ENCODE data around the gene BGLAP. TPM values are rescaled to one million over a fixed set of nuclear protein-coding genes. Genes with fewer than 3 reads are reported as not detected.

BGLAP gene
- total and polyA plus RNA-seq, 2 of the 13 experiments (the other 11 are each of a cell fraction or from before 2014, with no cell fraction given) = 0.62 to 1.6 TPM

GRCh38 chr1:156193488-156194299 is 48.3 kb upstream of the BGLAP start, which contains the start of gene SLC25A44 (continued):
- TF ChIP-seq AKNA (CRISPR knock-in tag; IDR thresholded peaks at IDR 0.05; ENCODE audit: borderline replicate concordance) (no peak), FOXJ3 (CRISPR knock-in tag; IDR thresholded peaks at IDR 0.05; ENCODE audit: borderline replicate concordance) (peak; percentile 38; the same call in 1 of the 2 replicates), SALL1 (CRISPR knock-in tag; IDR thresholded peaks at IDR 0.05) (peak; percentile 53; the same call in 1 of the 2 replicates), TCF7L2 (IDR thresholded peaks at IDR 0.05; ENCODE audit: low read depth, low read length) (no peak), CREM (IDR thresholded peaks at IDR 0.05) (peak; percentile 93), CREM (CRISPR knock-in tag; IDR thresholded peaks at IDR 0.05) (no peak), HNF4G (IDR thresholded peaks at IDR 0.05; ENCODE audit: borderline replicate concordance, low read depth, low read length) (0 out of 2 replicates have a peak, but pooled peaks have one; percentile 12), HNF4G (CRISPR knock-in tag; IDR thresholded peaks at IDR 0.05; ENCODE audit: borderline replicate concordance, low read depth) (no peak), ZNF468 (CRISPR knock-in tag; IDR thresholded peaks at IDR 0.05) (no peak), TFE3 (CRISPR knock-in tag; IDR thresholded peaks at IDR 0.05) (no peak), ZNF101 (CRISPR knock-in tag; IDR thresholded peaks at IDR 0.05; ENCODE audit: borderline replicate concordance, low read depth) (no peak), RFXAP (CRISPR knock-in tag; IDR thresholded peaks at IDR 0.05; ENCODE audit: borderline replicate concordance) (peak; percentile 30; the same call in 1 of the 2 replicates), MLX (CRISPR knock-in tag; IDR thresholded peaks at IDR 0.05) (peak; percentile 39; the same call in 1 of the 2 replicates), THAP11 (CRISPR knock-in tag; IDR thresholded peaks at IDR 0.05) (peak; percentile 91), FOSL2 (CRISPR knock-in tag; IDR thresholded peaks at IDR 0.05) (0 out of 2 replicates have a peak, but pooled peaks have one; percentile 40), ZNF660 (CRISPR knock-in tag; IDR thresholded peaks at IDR 0.05; ENCODE audit: borderline replicate concordance, low read depth) (no peak), SP4 (CRISPR knock-in tag; IDR thresholded peaks at IDR 0.05) (peak; percentile 92), ZNF605 (CRISPR knock-in tag; IDR thresholded peaks at IDR 0.05) (0 out of 2 replicates have a peak, but pooled peaks have one; percentile 80), ZNF563 (CRISPR knock-in tag; IDR thresholded peaks at IDR 0.05) (no peak; the same call in 1 of the 2 replicates)
- TF ChIP-seq, protein P1, sequence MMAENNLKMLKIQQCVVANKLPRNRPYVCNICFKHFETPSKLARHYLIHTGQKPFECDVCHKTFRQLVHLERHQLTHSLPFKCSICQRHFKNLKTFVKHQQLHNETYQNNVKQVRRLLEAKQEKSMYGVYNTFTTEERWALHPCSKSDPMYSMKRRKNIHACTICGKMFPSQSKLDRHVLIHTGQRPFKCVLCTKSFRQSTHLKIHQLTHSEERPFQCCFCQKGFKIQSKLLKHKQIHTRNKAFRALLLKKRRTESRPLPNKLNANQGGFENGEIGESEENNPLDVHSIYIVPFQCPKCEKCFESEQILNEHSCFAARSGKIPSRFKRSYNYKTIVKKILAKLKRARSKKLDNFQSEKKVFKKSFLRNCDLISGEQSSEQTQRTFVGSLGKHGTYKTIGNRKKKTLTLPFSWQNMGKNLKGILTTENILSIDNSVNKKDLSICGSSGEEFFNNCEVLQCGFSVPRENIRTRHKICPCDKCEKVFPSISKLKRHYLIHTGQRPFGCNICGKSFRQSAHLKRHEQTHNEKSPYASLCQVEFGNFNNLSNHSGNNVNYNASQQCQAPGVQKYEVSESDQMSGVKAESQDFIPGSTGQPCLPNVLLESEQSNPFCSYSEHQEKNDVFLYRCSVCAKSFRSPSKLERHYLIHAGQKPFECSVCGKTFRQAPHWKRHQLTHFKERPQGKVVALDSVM (CRISPR knock-in tag; IDR thresholded peaks at IDR 0.05) = peak; percentile 89

Data from HepG2 (cell line).